ENCODE data around the gene SLC1A2.

SLC1A2 gene

DNA sequence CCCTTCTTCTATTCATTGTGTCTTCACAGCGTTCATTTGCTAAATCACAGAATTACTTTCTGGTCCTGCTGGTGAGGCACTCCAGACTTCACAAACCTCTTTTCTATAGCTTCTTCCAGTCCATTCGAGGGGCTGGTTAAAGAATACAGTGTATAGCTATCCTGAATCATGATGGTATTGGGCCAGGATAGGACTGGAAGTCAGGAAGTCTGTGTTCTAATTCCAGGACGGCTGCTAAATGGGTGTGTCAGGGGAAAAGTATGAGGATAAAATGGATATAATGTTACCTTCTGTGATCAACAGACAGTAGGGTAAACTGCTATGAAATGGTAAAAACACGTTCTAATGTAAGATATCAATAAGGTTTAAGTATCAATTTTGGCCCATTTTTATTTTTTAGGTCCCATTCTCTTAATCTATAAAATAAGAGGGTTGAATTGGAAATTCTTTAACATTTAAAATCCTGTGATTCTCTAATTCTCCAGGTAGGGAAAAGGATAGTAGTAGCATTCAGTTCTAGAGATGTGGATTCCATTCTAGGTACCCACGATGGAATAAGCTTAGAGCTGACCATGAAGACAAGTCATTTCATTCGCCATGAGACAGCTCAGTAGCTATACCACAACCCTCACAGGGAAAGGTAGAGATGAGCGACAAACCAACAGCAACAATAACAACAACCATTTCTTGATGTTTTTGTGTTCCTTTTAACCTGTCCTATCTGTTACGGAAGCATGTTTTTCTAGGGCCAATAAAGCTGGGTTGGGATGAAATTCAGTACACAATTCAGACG is 96.1 kb downstream of the SLC1A2 start:
- no peak for FAIRE-seq

DNA sequence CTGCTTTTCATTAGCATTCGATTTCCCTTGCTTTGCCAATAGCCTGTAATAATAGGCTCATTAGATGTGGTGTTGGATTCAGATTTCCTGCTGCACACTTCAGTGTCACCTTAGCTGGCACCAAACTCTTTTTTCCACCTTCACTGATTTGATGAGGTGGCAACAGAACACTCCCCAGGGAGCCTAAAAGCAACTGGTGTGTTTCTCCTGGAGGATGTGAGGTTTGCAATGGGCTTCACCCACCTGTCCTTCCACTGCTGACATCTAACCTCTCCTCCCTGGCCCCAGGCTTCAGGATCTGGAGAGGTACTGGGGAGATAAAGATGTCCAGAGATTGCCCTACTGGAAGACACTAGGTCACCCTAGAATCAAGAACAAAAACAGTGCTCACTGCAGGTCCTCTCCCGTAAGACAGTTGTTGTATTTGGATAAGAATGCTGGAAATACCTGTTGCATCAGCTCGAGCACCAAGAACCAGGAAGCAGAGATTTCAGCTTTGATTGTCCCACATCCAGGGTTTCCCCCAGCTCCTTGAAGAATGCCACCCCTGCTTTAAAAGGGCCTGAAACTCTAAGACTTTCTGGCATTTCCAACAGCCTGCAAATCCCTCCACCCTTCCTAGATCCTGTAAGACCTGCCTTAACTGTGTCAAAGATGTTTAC is 96.9 kb downstream of the SLC1A2 start:
- FAIRE-seq, result no peak

DNA sequence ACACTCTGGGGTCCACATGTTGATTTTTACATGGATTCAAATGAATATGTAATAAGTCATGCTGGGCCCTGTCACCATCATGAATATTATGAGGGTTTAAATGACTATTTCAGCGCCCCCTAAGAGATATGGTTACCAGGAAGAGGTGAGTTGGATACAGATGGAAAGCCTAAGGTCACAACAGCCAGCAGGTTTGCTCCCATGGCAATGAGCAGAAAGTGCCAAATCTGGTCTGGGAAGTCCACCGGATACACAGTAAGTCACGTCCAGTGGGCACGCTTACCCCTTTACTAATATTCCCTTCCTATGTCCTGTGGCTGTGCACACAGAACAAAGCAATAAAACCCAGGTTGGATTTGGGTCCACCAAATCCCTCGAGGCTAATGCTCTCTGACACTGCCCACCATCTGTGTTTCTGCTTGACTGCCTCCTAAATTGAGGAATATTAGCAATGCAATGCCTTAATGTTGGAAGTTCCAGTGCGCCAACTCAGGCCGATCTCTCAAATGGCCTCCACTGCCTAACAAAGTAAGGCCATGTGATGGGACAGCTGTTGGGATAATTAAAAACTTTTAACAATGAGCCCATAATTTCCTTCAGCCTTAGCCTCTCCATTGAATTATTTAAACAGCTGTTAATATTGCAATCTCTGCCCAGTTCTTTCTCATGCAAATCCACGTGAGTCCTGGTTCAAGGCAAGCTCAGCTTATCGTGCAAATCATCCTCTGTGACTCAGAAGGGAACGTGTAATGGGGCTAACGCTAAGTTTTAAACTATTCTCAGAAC is 97.6 kb downstream of the SLC1A2 start:
- FAIRE-seq, result no peak

DNA sequence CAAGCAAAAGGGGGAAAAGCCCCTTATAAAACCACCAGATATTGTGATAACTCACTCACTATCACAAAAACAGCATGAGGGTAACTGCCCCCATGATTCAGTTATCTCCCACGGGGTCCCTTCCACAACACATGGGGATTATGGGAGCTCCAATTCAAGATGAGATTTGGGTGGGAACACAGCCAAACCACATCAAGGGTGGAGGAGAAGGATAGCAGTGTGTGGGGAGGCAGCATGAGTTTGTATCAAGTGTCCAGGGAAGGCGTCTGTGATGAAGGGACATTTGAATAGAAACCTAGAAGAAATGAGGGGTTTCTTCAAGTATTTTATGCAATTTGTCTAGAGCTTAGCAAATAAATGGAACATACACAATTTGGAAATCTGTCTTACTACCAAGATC is 98.2 kb downstream of the SLC1A2 start:
- FAIRE-seq, result no peak

DNA sequence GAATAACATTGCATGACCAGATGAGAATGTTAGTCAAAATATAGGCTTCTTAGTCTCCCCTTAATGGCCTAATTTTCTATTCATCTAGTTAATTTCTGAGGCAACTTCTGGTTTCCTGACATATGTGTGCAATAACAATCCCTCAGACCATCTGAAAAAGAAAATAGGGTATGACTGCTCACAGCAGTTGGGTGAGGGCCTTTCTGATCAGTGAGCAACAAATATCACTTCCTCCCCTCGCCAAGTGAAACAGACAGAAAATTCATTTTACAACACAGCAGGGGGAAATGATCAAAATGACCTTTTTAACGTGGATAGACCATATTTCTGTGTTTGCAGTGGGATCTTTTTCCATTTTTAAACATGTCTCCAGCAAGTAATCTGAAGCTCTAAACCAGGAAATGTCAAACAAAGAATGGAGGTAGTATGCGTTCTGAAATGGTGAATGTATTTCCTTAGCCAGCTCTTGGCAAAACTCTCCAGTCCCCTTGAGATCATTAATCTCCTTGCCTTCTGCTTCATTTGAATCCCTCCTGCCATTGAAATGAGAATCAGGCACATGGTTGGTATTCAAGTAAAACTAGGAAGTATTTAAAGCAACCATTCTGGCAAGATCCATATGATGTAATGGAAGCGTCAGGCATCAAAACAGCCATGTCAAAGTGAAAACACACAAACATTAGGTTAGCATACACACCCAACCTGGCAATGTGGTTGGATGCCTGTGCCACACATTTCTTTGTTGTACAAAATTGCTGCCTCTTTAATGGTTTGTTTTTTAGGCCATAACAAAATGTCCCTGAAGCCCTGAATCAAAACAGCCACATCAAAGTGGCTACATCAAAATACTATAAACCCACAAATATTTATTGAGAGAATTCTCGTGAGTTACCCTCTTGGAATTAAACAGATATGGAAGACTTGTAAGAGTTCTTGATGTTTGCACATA is 100.1 kb downstream of the SLC1A2 start:
- FAIRE-seq, result no peak

DNA sequence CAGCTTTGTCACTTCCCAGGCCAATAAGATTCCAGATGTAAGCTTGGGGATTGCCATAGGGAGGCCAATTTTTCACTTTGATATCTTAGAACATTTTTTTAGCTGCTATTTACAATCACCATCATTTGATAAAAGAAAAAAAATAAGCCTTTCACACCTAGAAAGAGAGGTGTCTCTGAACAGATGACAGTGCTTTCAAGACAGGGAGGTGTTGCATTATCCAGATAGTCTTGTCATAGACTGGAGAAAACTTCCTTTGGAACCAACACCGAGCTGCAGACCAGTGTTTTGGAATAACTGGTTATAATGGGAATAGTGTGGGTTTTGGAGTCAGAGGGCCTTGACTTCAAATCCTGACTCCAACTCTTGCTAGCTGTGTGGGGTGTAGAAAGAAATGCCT is 101.0 kb downstream of the SLC1A2 start:
- no peak for FAIRE-seq

DNA sequence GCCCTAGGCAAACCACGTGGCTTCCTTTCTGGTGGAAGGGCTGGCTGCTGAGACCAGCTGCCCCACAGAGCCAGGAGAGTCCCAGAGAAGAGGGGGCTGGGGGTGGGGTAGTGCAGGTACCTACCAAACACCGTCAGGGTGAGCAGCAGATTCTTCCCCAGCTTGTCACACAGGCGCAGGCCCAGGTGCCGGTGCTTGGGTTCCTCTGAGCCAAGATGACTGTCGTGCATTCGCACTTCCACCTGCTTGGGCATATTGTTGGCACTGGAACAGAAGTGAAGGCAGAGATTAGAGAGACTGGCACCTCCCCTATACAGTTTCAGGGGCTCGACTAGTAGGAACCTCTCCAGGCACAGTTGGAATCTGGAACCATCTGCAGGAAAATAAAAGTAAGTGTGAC is 102.1 kb downstream of the SLC1A2 start:
- FAIRE-seq, result no peak

DNA sequence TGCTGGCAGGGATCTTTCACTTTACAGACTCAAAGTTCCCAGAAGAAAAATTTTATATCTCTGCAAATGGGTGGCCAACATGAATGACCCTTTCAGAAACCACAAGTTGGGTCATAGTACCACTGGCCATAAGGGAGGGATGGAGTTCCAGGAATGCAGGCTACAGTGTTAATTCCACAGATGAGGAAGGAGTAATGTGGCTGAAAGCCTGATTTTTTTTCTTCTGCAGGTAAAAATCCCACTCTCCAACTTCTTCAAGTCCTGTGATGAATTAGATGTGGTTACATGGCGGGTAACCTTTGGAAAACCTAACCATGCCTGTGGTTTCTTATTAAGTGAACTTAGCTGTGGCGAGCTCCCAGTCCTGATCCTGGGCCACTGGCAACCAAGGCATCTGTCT is 103.2 kb downstream of the SLC1A2 start:
- FAIRE-seq, result no peak

DNA sequence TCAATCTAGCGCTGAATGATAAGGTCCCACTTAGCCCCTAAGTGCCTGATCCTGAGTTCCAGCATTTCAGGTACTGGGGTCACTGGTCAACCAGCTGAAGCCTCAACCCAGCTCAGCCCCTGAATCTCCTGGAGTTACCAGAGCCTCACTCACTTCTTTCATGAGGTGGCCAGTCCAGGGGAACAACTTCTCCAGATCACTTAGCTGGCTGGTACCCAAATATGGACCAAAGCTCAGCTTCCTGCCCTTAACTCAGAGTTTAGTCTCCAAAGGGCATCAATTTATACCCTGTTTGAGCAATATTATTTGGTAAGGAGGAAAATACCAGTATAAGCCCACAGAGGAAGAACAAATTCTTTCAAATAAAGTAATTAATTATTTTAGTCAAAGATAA is 105.6 kb downstream of the SLC1A2 start:
- no peak for FAIRE-seq

DNA sequence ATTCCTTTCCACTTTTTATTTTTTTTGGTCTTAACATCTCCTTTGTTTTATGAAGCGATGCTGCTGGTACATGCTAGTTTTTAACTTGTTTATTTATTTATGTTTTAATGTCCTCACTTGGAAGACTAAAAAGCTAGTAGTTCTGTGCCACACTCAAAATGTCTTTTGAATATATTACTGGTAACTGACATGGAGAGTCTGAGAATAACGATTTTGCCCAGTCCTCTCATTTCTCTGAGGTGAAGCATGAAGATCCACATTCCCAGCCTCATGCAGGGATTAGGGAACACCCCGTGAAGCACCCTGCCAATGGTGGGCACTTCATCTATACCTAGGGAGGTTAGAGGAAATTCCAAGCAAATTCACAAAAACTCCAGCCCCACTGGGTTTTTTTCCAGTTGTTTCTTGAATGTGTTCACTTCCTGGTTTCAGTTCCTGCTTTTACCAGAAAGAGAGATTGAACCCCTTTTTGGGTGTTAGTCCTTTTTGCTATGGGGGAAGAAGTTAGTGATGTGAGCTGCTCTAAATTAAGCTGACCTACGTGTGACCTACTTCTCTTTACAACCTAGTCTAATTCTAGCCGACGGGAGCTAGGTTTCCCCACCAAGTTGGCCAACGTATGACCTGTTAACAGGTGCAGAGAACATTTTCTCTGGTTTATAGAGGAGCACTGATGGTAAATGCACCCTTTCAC is 106.1 kb downstream of the SLC1A2 start:
- no peak for FAIRE-seq

DNA sequence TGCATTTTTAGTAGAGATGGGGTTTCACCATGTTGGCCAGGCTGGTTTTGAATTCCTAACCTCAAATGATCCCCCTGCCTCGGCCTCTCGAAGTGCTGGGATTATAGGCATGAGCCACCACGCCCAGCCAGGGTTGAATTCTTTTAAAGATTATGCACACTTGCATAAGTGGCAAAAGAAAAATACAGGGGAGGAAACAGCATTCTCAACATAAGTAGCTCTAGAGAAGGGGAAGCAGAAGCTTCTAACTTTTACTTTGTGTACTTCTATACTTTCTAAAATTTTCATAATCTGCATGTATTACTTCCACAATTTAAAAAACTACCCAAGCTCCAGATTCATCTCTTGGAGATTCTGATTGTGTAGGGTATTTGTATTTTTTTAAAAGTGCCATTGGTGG is 108.0 kb downstream of the SLC1A2 start:
- no peak for FAIRE-seq

DNA sequence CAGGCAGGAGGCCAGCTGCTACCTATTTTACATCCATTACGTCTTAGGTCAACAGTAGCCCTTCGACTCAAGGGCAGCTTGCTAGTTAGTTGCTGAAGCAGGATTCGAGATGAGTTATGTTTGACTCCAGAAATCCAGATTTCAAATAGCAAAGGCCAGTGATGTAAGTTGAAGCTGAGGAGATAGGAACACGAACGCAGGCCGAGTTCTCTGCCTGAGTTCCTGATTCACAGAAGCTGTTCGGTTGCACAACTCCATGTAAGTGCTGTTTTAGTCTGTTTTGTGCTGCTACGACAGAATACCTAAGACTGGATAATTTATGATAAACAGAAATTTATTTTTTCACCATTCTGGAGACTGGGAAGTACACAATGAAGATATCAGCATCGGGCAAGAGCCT is 111.2 kb downstream of the SLC1A2 start:
- FAIRE-seq, result no peak

DNA sequence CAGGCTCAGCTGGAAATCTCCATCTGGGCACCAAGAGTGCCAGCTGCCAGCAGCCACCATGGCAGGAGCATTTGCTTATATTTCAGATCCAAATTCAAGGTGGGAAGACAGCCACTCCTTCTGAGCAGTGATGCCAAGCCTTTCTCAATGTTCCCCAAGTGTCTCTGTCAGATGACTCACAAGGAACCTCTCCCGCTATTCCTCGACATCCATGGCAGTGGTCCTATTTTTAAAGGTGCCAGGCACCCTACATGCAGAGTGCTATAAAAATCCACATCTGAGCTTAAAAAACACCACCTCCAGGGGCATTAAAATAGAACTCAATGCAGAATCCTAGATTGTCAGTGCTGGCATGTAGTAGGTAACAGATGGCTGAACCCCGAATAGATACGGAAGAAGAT is 112.1 kb downstream of the SLC1A2 start:
- no peak for FAIRE-seq

DNA sequence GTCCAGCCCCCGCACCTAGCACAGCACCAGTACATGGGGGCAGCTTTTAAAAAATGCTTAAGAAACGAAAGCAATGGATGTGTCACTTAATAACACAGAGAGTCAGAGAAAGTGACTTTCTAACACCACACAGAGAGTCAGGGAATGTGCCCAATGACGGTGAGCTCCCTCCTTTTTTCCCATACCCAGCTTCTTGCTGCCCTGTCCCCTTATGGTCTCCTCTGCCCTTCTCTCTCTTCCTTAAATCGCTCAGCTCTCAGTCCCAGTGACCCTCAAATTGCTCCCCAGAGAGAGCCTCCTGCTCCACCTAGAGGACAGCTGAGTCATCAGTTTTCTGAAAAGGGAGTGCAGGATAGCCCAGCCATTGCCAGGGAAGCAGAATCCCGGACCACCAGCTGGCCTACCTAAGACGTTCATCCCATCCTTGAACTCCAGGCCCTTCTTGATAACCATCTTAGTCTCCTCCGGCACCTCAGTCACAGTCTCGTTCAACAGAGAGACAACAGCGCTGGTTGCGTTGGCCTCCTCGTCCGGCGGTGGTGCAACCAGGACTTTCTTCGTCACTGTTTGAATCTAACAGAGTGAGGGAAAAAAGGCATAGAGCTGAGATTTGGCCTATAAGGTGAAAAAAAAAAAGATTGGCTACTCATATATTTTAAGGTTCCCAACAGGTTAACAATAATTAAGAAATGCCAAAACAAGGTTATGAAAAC is 113.5 kb downstream of the SLC1A2 start:
- FAIRE-seq, result no peak

DNA sequence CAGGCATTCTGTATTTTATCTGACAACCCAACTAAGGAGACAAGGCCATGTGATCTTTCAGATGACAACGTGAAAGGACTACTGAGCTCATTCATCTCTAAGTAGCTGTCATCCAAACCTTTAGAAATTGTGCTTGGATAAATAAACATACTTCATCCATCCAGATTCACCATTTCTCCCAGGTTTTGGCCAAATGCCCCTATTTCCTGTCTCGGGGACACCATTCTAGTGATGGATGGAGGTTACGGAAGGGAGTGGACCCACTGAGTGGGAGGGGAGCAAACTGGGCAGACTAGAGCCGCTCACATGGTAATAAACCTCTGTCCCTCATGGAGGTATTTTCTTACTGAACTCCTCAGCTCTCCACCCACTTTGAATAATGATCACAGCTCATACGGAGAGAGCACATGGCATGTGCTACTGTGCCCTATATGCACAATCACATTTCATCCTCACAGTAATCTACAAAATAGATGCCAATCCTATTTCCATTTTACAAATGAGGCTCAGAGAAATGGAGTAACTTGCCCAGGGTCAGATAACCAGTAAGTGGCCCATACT is 114.4 kb downstream of the SLC1A2 start:
- FAIRE-seq, result no peak

DNA sequence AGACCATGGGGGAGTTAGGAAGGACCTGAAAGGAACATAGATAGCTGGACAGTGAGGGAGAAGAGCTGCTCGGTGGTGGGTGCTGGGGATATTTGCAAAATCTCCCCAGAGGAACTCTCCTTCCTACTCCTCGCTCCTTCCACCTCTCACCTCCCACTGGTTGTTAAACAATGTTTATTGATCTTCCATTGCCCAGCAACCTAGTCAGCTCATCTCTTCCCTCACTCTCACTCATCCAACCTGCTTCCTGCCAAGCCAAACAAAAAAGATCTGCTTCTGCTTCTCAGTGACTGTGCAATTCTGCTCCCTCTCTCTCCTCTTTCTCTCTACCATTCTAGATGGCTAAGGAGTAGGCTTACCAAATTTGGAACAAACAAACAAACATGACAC is 115.0 kb downstream of the SLC1A2 start:
- no peak for FAIRE-seq

DNA sequence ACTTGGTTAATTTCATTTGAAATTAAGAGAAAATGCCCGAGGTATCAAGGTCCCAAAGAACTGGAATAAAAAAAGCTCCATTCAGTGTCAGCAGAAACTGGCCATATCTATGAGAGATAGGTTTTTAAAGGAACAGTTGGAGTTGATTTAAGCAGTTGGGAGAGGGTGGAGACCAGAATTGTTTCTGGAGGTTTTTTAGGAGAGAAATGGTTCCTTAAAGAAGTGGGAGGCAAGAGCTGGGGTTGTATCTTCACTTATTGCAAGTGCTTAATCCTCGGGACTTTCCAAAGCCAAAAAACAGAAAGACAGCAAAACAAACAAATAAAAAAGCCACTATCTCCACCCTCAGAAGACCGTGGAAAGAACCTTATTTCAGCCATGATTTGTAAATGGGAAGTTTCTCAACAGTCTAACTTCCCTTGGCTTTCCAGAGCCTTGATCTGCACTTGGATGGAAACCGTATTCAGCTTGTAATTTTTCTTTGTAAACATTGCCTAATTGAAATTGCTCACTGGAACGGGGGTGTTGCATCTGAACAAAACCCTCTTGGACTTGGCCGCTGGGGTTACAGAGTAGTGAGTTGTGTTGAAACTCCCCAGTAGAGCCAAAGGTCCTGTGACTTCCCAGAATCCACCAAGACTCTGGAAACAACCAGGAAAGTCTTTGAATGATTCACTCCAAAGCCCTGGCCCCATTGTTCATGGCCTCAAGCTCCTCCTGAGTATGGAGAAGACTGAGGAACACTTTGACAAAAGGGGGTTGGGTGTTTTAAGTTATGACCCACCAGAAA is 115.6 kb downstream of the SLC1A2 start:
- FAIRE-seq, result no peak

DNA sequence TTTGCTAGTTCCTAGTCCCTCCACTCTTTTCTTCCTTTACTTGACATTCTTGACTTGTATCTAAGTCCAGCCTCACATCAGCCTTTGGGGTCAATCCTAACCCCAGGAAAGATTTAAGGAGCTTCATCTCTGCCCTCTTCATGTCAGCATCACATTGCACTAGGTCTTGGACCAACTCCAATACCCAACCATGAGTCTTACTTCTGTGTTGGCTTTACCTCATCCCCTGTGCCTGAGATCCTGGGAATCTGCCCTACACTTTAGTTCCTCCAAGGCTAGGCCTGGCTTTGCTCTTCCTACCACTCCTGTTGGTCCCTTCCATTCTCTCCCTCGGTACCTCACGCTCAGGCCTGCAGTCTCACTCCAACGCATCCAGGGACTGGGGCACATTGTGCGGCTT is 117.0 kb downstream of the SLC1A2 start:
- FAIRE-seq, result no peak

DNA sequence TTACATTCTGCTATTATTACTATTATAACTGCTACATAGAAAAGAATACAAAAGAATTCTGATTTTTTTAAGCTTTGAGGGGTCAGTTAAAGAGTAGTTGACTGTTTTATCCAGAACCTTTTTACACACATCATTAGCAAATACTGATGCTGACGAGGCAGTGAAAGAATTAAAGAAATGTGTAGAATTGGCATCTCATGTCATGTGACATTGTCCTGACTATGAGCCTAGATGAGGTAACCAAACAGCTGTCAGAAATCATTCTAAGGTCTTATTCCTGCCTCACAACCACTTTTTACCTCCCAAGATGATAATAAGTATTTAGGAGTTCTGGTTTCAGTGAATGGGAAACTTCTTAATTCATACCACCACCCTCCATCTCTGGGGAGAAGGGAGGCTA is 121.0 kb downstream of the SLC1A2 start:
- no peak for FAIRE-seq

DNA sequence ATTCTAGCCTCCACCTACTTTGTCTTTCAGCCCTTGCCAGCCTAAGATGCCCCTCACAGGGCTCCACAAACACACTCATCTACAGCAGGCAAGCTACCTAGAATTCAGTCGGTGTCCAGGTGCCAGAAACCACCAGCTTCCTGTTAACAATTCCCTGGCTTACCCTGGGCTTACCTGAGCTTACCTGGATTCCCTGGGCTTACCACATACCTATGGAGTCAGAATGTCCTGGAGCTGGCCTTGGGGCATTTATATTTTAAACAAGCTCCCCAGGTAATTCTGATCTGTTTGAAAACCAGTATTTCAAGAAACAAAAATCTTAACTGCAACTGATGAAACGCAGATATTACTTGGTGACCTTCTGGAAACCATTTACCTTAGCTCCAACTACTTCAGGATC is 123.6 kb downstream of the SLC1A2 start:
- no peak for FAIRE-seq

Measured in islet of Langerhans (tissue), 1 donor.